HG03575 (cell line): ENCODE results near the gene CNOT6.
"Not testable (repeated sequence)": the region's sequence is repeated elsewhere in the genome, so short reads cannot be mapped to it uniquely, and the experiment has no call there.

Source experiments
- ATAC-seq: cut with Tn5 transposase; IDR thresholded peaks from one replicate; pipeline ENCODE4 v1.9.1; 2021; ENCODE audit not compliant: unreplicated experiment, insufficient number of reproducible peaks, low FRiP score; ENCODE audit errors: extremely low read depth

The CNOT6 gene

GRCh38 chr5:180494060-180494509 is at the start of gene CNOT6:
Gene CNOT6, plus strand, starts transcription at chr5:180494379. Its CDS starts 34,898 bp downstream, at chr5:180529277.
- ATAC-seq = peak; percentile 46

- no peak for ATAC-seq
These were observed 39.4 kb upstream of the CNOT6 start for GRCh38 chr5:180454752-180455151.

GRCh38 chr5:180455872-180456271 is 38.3 kb upstream of the CNOT6 start:
- ATAC-seq = no peak

DNA sequence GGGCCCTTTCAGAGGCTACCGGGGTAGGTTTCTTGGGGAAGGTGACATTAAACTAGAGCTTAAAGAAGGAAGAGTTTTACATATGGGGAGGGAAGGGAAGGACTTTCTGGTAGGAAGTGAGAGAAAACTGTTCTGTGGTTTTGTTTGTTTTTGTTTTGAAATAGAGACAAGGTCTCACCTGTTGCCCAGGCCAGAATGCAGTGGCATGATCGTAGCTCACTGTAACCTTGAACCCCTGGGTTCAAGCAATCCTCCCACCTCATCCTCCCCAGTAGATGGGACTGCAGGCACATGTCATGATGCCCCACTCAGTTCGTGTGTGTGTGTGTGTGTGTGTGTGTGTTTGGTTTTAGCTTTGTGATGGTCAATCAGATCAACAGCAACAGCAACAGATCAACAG is 37.4 kb upstream of the CNOT6 start:
- no peak for ATAC-seq

GRCh38 chr5:180458852-180459673 is 35.1 kb upstream of the CNOT6 start:
- not testable (repeated sequence) for ATAC-seq

- not testable (repeated sequence) for ATAC-seq
These were observed 34.5 kb upstream of the CNOT6 start for GRCh38 chr5:180459674-180460142.

- ATAC-seq = no peak
These were observed 33.3 kb upstream of the CNOT6 start for GRCh38 chr5:180460834-180461233.

DNA sequence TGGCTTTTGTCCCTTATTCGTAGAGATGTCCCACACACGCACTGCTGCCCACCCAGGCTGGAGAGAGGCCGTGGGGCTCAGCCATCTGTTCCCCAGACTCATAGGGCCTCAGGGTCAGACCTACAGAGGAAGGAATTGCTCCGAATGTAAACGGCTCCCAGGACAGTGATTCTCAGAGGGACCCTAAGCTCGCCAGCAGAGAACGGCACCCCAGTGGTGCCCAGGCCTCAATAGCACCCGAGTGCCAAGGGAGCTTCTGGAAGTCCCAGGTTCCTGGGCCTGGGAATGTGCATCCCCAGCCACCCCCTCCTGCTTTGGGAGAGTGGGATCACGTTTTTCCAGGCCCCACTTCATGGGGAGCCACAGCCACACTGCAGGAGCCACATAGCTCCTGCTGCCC is 32.9 kb upstream of the CNOT6 start:
- no peak for ATAC-seq

- no peak for ATAC-seq
These were observed 30.8 kb upstream of the CNOT6 start for GRCh38 chr5:180463216-180463900.

- ATAC-seq = no peak
These were observed 30.1 kb upstream of the CNOT6 start for GRCh38 chr5:180463916-180464602.

- ATAC-seq = no peak
These were observed 29.6 kb upstream of the CNOT6 start for GRCh38 chr5:180464603-180464970.

DNA sequence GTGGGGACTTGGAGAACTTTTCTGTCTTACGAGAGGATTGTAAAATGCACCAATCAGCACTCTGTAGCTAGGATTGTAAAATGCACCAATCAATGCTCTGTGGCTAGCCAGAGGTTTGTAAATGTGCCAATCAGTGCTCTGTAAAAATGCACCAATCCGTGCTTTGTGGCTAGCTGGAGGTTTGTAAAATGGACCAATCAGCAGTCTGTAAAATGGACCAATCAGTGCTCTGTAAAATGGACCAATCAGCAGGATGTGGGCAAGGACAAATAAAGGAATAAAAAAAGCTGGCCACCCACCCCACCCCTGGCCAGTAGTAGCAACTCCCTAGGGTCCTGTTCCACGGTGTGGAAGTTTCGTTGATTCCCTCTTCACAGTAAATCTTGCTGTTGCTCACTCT is 29.1 kb upstream of the CNOT6 start:
- not testable (repeated sequence) for ATAC-seq

GRCh38 chr5:180466316-180466715 is 27.9 kb upstream of the CNOT6 start:
- no peak for ATAC-seq

DNA sequence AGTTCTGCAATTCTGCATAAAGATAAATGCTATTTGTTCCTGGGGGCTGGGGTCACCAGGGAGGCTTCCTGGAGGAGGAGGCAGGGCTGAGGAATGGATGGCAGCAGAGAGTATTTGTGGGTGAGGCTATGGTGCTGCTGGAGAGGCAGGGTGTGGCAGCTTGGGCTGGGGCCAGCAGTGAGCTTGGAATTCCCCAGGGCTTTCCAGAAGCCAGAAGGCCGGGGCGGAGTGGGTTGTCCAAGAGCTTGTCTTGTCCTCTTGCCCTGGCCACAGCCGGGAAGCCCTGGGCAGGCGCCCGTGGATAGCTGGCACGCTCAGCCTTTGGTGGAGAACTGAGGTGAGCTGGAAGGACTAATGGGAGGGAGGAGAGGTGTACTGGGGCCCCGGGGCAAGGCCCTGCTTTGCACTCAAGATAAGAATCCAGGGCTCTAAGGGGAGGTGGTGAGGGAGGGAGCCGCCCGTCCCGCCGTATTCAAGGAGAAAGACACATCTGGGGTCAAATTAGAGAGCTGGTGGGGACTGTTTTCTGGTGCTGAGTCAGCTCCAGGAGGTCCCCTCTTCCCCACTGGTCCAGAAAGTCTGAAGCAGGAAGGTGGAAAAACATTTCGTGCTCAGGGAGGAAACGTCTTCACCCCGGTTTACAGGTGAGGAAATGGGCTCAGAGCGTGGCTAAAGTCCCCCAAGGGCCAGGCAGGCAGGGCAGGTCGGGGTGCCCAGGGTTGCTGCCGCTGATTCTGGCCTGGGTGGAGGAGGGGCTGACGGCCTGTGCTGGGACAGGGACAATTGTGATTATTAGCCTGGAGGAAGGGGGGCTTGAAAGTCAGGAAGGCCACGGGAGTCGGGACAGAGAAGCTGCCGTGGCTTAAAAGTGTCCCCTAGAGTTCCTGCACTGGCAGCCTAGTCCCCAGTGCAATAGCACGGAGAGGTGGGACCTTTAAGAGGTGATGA is 26.9 kb upstream of the CNOT6 start:
- no peak for ATAC-seq

DNA sequence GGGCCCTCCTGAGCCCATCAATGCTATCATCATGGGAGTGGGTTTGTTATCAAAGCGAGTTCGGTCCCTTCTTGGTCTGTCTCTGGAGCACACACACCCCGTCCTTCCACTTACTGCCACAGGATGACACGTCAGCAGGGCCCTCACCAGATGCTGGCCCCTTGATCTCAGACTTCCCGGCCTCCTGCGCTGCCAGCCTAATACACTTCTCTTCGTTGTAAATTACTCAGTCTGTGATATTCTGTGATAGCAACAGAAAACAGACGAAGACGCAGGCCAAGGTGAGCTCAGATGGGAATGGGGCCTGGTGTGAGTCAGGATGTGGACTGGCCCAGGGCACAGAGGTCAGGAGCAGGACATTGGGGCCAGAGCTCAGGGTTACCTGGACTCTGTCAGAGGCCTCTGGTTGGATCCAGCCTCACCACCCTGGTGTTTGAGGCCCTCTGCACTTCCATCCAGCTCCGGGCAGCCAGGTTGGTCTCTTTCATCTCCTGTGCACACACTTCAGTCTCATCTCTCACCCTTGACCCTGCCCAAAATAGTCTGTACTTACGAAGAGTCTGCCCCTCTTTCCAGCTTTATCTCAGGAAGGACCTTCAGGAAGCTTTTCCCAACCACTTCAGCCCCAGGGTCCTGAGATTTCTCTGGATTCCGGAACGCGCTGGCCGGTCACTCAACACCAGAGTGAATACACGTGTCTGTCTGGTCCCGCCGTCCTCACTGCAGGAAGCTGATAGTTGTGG is 26.0 kb upstream of the CNOT6 start:
- no peak for ATAC-seq

DNA sequence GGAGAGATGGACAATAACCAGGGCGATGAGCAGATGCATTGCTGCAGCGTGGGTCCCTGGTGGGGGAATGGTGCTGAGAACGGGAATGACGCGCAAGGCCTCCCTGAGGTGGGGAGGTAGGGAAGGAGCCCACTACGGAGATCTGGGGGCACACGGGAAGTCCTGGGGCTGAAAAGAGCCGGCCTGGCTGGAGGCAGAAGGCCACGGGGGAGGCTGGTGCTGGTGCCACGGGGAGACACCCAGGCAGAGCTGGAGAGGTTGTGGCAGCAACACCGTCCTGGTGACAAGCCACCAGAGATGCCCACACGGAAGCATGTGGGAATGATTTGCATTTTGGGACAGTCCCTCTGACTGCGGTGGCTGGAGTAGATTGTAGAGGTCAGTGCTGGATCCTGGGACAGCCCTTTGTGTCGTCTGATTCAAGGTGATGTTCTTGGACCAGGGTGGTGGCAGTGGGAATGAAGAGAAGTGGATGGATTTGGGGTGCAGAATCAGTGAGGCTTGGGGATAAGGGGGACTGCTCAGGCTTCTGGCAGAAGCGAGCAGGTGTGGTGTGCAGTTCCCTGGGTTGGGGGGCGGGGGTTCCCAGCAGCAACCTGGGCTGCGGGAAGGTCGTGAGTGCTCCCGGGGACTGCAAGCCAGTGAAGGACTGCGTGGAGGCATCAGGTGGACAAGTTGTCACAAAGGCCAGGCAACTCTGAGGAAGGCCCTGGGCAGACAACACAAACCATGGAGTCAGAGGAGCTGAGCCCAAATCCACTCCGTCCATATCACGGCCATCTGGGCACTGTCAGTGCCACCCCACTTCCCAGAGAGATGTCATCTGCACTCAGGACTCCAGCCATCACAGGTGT is 25.2 kb upstream of the CNOT6 start:
- ATAC-seq = no peak

GRCh38 chr5:180469586-180469865 is 24.7 kb upstream of the CNOT6 start:
- no peak for ATAC-seq
